HG02571 (cell line): ENCODE measurements around the gene ZSCAN22.
A peak's percentile ranks its signal among the peaks of the same experiment; 100 is the strongest.
"Not testable (repeated sequence)": the region's sequence is repeated elsewhere in the genome, so short reads cannot be mapped to it uniquely, and the experiment has no call there.

Source experiments
- ATAC-seq: cut with Tn5 transposase; IDR thresholded peaks from one replicate; pipeline ENCODE4 v1.9.1; 2021; ENCODE audit warnings: mild to moderate bottlenecking, moderate library complexity; ENCODE audit not compliant: unreplicated experiment

Gene ZSCAN22

DNA sequence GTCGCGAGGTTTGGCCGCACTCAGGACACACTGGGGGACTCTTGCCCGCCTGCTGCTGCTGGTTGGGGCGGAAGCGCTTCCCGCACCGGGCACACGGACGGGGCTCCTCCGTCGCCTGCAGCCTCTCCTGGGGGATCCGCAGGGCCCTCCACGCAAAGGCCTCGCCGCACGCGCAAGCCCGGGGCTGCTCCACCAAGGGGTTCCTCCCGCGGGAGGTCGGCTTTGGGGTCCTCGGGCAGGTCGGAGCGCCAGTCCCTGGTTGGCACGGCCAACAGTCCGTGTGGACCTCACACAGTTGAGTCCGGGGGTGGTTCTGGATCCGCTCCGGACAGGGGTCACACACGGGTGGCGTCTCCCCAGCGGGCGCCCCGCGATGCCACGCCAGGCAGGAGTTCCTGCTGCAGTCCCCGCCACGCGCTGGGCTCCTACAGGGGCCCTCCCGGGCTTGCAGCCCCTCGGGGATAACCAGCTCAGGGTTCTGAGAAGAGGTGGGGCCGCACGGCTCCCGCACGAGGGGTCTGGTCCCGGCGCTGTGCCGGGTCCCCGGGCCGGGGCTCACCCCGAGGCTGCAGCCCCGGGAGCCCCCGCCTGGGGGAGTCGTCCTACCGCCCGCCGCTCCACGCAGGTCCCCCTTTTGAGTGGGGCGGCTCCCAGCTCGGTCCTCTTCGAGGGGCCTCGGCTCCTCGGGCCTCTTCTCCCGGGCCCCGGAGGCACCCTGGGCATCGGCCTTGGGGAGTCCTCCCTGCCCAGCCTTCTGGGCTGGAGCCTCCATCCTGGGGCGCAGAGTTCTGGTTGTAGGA, 42.0 kb downstream of the ZSCAN22 start:
- ATAC-seq = no peak

DNA sequence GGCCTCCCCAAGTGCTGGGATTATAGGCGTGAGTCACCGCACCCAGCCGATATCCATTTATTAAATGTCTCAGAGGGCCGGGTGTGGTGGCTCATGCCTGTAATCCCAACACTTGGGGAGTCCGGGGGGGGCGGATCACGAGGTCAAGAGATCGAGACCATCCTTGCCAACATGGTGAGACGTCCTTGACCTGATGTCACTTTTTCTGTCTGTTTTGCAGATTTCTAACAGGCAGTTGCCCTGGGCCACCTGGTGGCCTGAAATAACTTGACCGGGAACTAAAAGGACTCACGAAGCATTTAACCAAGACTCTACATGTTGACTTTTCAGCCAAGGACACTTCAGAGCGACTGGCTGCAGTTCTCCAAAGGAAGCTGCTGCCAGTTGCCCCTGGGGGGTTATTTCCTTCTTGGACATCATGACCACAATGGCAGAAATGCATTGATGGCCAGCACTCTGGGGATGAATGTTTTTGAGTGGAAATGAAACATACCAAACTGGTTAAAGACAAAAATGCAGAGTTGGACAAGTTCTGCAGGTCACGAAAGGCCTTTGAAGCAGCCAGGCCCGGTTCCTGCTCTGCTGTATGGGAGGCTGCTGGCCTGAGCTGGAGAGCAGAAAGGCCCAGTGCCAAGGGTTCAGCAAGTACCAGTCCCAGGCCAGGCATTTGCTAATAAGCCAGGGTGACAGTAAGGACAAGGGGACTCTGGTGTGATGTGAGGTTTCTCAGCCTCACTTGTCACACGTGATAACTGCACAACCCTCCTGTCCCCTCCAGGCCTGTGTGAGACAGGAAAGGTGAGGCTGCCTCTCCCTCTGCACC, 45.7 kb downstream of the ZSCAN22 start:
- no peak for ATAC-seq

DNA sequence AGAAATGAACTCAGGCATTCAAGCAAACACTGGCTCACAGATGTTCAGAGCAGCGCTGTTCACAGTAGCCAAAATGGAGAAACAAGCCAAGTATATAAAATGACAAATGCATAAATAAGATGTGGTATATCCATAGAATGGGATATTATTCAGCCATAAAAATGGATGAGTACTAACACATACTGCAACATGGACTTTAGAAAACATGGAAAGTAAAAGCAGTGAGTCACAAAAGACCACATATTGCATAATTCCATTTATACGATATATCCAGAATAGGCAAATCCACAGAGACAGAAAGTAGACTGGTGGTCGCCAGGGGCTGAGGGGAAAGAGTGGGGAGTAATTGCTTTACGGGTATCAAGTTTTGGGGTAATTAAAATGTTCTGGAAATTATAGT, 47.4 kb downstream of the ZSCAN22 start:
- ATAC-seq = no peak

DNA sequence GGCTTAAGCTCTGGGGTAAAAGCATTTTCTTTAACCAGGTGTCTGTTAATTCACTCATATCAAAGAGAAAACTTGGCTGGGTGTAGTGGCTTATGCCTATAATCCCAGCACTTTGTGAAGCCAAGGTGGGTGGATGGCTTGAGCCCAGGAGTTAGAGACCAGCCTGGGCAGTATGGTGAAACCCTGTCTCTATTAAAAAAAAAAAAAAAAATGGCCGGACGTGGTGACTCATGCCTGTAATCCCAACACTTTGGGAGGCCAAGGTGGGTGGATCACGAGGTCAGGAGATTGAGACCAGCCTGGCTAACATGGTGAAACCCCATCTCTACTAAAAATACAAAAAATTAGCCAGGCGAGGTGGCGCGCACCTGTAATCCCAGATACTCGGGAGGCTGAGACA, 49.9 kb downstream of the ZSCAN22 start:
- not testable (repeated sequence) for ATAC-seq

DNA sequence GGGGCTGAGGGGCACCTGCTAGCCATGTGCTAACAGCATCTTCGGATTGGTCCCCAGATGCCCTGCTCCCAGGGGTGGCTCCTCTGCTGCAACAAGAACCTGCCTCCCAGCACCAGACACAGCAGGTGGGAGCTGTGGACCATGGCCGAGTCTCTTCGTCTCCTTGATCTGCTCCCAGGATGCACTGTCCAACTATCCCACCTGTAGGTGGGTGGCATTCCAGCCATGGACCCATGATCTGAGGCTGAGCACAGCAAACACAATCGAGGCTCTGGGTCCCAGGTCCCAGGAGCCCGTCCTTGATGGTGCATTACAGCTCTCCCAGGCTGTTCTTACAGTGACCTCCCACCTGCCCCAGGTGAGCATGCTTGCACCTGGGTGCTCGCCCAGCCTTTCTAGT, 52.5 kb downstream of the ZSCAN22 start:
- ATAC-seq = no peak

DNA sequence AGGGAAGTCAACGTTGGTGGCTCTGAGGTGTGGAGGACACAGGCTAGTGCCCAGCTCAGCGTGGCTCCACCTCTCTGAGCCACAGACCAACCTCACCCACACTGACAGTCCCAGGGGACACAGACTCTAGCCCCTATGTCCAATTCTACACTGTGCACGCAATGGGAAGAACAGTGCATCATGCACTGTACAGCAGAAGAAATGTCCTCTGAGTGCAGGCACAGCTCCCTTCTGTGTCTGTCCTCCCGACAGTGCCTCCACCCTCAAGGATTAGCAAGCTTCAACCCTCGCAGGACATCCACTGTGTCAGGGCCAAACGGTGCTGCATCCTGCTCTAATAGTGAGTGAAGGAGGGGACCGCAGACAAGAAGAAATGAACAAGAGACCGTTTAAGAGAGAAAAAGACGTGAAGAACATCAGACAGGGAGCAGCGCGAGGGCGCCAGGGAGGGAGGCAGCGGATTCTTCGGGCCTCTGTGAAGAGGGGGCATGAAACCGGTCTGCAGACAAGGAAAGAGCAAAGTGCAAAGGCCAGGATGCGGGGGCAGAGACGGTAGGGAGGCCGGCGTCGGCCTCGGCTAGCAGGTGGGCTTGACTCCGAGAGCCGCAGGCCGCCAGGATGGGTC, 53.4 kb downstream of the ZSCAN22 start:
- peak; percentile 0 for ATAC-seq

DNA sequence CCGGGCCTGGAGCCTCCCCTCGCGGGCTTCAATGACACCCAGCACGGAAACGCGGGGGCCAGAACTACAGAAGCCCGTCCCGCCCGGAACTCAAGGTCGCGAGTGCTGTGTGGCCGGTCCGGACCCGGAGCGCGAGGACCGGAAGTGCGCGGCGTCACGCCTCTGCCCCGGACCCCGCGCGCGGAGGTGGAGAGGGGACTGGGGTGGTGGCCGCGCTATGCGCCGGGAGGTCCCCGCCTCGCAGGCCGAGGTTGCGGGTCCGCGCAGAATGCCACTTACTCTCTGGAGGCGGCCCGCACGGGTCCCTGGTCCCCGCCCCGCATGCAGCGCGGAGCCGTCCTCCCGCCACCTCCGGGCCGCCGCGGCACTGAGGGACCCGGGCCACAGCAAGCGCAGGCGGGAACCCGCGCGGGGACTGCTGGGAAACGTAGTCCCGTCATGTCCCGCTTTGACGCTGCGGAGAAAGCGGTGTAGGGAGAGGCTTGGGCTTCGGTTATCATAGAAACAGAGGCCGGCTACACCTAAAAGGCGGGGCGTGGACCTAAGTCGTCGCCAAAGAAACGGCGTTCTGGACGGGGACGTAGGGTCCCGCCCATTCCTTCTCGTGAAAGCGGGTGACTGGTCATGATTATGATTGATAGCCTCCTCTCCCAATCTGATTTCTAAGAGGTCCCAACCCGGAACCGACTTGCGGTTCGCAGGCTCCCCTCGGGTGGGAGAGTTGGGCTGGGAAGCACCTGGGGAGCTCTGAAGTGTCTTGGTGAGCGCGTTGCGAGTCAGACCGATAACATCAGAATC, 54.1 kb downstream of the ZSCAN22 start, which contains the start of gene ZNF837:
Gene ZNF837 (minus strand): TSS at position 369 of the 798 bp plus-strand sequence. CDS start 11,698 bp downstream, outside the sequence.
- ATAC-seq = peak; percentile 78

DNA sequence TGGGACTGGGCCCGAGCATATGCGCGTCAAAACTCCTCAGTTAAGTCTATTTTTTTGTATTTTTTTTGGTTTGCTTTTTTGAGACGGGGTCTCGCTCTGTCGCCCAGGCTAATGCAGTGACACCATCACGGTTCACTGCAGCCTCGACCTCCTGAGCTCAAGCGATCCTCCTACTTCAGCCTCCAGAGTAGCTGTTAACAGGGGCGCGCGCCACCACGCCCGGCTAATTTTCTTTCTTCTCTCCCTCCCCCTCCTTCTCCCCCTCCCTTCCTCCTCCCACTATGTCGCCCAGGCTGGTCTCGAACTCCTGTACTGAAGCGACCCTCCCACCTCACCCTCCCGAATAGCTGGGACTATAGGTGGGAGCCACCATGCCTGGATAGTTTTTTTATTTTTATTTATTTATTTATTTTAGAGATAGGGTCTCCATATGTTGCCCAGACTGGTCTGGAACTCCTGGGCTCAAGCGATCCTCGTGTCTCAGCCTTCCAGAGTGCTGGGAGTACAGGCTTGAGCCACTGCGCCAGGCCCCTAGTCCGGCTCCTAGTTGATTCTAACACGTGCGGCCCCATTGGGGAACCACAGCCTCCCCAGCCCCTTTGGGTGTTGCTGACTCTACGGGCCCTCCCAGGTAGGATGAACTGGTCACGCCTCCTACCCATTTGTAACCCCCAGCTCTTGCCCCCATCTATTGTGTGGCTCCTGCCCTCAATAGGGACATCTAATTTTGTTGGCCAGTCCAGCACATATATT, 54.8 kb downstream of the ZSCAN22 start:
- ATAC-seq = no peak

DNA sequence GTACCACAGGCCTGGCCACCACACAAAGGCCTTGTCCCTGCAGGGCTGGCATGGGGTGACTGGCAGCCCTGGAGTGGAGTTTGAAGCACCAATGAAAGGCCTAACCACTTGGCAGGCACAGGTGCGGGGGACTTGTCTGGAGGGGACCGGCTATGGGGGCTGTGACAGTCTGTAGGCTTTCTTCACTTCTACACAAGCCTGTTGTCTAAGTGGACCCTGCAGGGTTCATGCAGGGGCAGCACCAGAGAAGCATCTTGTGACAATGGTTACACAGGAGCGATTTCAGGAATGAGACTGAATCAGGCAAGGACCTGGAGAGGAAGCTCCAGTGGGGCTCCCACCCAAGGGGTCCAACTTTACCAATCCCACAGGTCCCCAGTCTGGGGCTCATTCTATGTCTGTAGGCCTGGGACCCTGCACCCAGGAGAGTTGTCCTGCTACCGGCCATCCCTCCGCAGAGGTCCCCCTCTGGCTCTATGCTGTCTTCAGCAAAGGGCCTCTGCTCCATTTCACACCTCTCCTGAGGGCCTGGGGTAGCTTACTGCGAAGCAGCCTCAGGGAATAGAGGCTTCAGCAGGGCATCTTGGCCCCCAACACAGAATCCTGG, 56.3 kb downstream of the ZSCAN22 start:
- no peak for ATAC-seq

DNA sequence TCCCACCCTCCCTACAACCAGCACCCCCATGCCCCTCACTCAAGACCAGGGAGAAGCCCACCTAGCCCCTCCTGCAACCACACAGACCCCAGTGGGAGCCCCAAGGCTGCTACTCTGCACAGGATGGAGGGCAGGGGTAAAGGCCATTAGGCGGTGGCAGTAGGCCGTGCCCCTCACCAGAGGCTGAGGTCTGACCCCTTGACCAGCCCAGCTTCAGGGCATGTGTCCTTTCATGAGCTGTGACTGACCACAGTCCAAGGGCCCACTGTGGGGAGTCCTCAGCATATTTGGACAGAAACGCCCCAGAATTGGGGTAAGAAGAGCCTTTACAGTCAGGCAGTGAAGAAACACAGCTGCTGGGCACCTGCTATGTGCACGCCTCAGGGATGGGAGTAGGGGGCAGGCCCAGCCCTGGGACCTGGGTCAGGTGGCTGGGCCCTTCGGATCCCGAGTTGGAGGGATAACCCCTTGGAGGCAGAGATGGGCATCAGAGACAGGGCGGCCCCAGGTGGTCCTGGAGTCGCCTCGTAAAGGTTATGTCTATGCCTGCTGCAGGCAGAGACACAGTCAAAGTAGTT, 58.6 kb downstream of the ZSCAN22 start:
- ATAC-seq = no peak

DNA sequence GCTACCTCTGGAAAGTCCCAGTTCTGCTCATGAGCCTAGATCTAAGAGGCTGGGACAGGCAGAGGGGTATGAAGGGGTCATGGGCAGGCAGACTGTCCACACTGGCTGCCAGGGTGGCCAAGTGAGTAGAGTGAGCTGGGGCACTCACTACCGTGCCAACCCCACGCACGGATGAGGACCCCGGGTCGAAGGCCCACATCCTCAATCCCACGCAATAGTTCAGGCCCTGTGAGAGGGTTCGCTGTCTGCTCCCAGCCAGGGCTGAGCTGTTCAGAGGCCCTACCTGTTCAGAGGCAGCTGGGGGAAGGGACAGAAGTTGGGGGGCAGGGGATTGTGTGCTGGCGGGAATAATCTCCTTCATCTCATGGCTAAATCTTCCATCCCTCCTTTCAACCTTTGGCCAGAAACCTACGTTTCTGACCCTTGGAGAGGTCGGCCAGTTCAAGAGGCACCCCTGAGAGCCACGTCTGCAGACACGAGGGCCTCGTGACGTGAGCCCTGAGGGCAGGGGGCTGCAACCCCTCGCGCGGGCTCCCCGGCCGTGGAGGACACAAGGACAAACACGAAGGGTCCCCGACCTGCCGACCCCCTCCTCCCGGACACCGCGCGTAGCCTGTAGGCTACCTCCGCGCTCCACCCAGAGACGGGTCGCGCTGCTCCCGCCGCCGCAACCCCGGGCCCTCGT, 59.2 kb downstream of the ZSCAN22 start:
- peak; percentile 4 for ATAC-seq

DNA sequence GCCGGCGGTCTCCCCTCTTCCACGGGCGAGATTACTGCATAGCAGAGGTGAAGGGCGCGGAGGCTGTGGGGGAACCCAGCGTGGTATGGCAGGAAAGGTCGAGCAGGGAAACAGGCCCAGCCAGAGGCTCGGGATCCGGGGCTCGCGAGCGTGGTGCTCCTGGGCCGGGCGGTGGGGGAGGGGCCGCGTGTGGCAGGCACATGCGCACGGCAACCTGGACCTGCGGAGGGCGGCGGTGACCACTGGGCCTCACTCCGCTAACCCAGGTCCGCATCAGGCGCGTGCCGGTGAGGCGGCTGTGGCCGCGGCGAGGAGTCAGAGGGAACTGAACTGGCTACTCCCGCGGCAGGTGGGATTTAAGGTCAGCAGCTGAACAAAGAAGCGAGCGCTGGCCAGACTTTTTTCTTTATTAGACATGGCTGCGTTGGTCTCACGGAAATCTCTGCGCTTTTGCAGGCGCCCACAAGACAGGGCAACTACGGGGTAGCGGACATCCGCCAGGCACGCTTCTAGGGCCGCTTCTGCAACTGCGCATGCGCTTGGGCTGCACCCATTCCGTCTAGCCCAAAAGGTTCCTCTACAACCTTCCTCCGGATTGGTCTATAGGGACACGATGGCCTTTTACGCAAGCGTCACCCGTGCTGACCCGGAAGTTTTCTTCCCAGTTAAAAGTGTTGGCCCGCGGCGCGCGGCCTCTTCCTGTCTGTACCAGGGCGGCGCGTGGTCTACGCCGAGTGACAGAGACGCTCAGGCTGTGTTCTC, 60.0 kb downstream of the ZSCAN22 start, which contains the start of gene RPS5:
Gene RPS5 (plus strand): TSS at position 694 of the 762 bp plus-strand sequence. CDS start 869 bp downstream, outside the sequence.
- ATAC-seq = peak; percentile 84

DNA sequence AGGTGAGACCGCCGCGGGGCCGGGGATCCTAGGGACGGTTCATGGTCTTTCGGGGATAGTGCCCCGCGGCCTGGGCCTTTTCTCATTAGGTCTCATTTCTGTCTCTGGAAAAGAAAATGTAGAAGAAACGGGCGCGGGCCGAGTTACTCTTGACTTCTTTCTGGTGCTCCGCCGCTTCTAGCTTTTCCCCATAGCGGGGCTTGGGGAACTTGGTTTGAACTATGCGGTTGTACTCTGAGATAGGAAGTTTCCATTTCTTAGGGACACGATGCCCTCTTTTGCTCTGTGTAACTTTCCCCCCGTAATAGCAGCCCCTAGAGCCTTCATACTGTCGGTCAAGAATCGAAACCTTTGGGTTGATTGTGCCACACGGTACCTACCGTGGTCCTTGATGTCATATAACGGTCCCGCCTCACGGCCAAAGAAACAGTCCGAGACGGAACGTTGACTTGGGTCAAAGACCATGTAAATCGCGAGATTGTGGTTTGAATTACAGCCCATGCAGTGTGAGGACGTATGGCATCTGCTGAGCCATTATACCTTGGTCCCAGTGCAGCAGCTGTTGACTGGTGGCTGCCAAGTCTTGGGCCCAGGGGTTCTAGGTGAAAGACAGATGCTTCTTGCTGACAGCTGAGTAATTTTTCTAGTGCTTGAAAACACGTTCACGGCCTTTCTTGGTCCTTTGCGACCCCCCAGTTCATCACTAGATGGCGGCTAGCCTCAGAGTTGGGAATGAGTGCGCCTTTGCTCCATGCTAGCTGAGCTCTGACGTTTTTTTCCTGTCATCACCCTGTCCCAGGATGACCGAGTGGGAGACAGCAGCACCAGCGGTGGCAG, 60.8 kb downstream of the ZSCAN22 start:
- no peak for ATAC-seq

DNA sequence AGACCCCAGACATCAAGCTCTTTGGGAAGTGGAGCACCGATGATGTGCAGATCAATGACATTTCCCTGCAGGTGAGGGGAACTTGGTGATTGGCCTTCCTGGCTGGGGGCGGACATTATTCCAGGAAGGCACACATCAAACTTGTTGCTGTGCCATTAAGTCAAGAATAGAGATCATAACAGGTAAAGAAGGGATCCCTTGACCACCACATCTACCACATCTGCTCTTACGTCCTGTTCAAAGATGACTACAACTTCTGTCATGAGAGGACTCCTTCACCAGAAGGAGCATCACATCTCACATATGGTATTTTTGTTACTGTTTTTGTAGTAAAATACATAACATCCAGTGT, 61.4 kb downstream of the ZSCAN22 start:
- no peak for ATAC-seq
